Skin of body (tissue), 2 donors: ENCODE measurements around the gene KLHDC10. TPM values are rescaled to one million over a fixed set of nuclear protein-coding genes. Genes with fewer than 3 reads are reported as not detected.
"Not testable (repeated sequence)": the region's sequence is repeated elsewhere in the genome, so short reads cannot be mapped to it uniquely, and the experiment has no call there.

Experiments used
- DNase-seq: peaks from one replicate; lab custom pipeline; 2025; lab: John Stamatoyannopoulos, UW
- total RNA-seq: library from RNA; depleted of rRNA; stranded (reverse); fragments of >200 nt; gene quantifications from one replicate; pipeline ENCODE4 v1.2.3, GENCODE V29; 2014

Gene KLHDC10
- total RNA-seq, result 51.4 TPM

GRCh38 chr7:130069978-130070860 is at the start of gene KLHDC10:
Gene KLHDC10 (plus strand): TSS chr7:130070534. CDS start chr7:130070644, 110 bp downstream.
- peak; percentile 99 for DNase-seq

- peak; percentile 6 for DNase-seq
Observed at GRCh38 chr7:130021105-130021834, 49.1 kb upstream of the KLHDC10 start.

GRCh38 chr7:130022115-130022514 is 48.2 kb upstream of the KLHDC10 start:
- no peak for DNase-seq

DNA sequence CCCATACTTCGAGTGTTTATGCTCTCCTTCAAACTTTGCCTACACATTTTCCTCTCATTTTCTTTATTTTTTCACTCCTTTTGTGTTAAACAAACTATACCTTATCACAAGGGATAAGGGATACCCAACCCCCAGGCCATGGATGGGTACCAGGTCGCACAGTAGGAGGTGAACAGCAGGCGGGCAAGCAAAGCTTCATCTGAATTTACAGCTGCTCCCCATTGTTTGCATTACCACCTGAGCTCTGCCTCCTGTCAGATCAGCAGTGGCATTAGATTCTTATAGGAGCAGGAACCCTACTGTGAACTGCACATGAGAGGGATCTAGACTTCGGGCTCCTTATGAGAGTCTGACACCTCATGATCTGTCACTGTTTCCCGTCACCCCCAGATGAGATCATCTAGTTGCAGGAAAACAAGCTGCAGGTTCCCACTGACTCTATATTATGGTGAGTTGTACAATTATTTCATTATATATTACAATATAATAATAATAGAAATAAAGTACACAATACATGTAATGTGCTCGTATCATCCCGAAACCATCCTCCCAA is 47.6 kb upstream of the KLHDC10 start:
- no peak for DNase-seq

DNA sequence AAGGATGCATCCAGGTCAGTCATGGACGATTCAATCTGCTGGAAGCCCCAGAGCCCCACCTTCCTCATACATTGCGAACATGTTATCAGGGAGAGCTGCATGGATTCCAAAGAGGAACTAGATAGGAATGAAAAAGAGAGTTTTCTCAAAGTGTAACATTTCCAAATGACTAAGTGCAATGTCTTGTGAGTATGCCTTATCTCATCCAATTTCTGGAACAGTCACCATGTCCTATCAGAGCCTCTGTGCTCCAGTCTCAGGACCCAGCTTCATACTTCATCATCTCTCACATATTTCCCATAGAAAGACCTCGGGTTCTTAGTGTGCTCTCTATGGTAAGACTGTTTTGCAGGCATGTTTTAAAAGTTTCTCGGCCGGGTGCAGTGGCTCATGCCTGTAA is 45.9 kb upstream of the KLHDC10 start:
- no peak for DNase-seq

- DNase-seq, result no peak
Observed at GRCh38 chr7:130032698-130033097, 37.6 kb upstream of the KLHDC10 start.

DNA sequence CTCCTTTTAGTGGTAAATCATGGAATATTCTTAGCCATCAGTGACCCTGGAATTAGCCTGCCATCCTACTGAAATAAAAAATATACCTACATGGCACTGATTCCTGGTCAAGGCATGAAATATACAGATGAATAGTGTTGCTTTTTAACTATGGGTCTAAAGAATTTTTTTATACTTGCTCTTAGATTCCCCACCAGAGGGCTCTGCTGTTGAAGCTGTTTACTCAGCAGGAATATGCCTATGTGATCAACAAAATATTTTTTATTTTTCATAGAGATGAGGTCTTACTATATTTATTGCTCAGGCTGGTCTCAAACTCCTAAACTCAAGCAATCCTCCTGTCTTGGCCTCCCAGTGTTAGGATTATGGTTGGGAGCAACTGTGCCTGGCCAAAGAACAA is 32.6 kb upstream of the KLHDC10 start:
- no peak for DNase-seq

DNA sequence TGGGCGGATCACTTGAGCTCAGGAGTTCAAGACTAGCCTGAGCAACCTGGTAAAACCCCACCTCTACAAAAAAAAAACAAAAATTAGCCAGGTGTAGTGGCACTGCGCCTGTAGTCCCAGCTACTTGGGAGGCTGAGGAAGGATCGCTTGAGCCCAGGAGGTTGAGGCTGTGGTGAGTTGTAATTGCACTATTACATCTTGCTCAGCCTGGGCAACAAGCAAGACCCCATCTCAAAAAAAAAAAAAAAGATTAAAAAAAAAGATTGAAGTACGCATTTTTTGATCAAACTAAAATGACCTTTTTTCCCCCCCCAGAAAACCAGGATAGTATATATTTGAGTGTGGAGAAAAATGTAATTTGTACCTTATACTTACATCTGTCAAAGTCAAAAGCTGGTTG is 29.8 kb upstream of the KLHDC10 start:
- no peak for DNase-seq

DNA sequence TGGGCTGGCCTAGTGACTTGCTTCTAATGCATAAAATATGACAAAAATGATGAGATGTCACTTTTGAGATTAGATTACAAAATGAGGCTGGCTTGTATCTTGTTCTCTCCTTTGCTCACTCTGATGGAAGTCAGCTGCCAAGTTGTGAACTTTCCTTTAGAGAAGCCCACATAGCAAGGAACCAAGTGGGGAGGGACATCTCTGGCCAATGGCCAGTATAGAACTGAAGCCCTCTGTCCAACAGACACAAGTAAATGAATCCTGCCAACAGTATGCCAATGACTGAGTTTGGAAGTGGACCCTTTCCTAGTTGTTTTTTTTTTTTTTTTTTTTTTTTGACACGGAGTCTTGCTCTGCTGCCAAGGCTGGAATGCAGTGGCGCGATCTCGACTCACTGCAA is 22.5 kb upstream of the KLHDC10 start:
- DNase-seq, result no peak

DNA sequence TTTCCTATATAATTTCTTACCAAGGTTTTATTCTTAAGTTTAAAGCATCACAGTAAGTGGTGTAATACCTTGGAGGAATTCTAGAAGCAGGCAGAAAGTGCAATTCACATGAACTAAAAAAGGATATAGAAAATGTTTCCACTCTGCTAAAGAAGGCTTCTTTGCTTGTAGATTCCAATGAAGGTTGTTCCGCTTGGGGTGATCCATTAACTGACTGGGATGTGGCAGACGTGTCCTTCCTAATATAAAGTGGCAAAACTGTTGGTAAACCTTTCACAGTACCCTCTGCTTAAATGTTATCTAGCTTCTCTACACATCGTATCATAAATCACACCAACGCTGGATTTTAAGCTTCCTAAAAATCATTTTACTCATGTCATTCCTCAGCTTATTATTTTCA is 21.4 kb upstream of the KLHDC10 start:
- DNase-seq, result no peak

GRCh38 chr7:130052250-130052649 is 18.1 kb upstream of the KLHDC10 start:
- not testable (repeated sequence) for DNase-seq

DNA sequence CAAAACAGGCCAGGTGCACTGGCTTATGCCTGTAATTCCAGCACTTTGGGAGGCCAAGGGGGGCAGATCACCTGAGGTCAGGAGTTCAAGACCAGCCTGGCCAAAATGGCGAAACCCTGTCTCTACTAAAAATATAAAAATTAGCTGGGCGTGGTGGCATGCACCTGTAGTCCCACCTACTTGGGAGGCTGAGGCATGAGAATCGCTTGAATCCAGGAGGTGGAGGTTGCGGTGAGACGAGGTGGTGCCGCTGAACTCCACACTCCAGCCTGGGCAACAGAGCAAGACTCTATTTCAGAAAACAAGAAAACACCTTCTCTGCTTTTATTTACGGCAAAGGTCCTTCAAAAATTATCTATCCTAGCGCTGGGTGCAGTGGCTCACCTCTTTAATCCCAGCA is 15.1 kb upstream of the KLHDC10 start:
- DNase-seq, result not testable (repeated sequence)

- DNase-seq, result no peak
Observed at GRCh38 chr7:130062246-130062645, 8.1 kb upstream of the KLHDC10 start.

DNA sequence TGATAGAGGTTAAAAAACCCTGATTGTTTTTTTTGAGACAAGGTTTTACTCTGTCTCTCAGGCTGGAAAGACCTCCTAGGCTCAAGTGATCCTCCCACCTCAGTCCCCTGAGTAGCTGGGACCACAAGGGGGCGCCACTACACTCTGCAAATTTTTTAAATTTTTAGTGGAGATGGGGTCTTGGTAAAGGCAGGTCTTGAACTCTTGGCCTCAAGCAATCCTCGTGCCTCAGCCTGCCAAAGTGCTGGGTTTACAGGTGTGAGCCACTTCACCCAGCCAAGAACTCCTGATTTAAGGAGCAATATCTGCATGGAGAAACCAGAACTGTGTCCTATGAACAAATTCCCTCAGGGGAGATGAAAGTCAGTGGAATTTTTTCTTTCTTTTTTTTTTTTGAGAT is 7.3 kb upstream of the KLHDC10 start:
- DNase-seq, result no peak

DNA sequence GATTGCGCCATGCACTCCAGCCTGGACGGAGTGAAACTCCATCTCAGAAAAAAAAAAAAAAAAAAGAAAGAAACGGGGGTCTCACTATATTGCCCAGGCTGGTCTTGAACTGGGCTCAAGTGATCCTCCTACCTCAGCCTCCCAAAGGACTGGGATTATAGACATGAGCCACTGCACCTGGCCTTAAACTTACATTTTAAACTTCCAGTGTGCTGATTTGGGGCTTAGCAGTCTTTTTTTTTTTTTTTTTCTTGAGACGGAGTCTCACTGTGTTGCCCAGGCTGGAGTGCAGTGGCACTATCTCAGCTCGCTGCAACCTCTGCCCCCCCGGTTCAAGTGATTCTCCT is 5.8 kb upstream of the KLHDC10 start:
- DNase-seq, result not testable (repeated sequence)

GRCh38 chr7:130065500-130066152 is 4.7 kb upstream of the KLHDC10 start:
- no peak for DNase-seq

- DNase-seq, result no peak
Observed at GRCh38 chr7:130069179-130069977, 956 bp upstream of the KLHDC10 start.

GRCh38 chr7:130070861-130071622 is 708 bp downstream of the KLHDC10 start:
- DNase-seq, result peak; percentile 47

GRCh38 chr7:130071701-130072622 is 1.6 kb downstream of the KLHDC10 start:
- peak; percentile 93 for DNase-seq
